Epithelial cell of umbilical artery (primary cell): ENCODE results near the gene MINDY3. TPM values are rescaled to one million over a fixed set of nuclear protein-coding genes. Genes with fewer than 3 reads are reported as not detected.

Experiments
- total RNA-seq: library from RNA; depleted of rRNA; stranded (reverse); fragments of >200 nt; gene quantifications from 2 replicates; pipeline ENCODE4 v1.2.3, GENCODE V29; 2014

The MINDY3 gene
- 26.1 and 27.0 TPM in 2 replicates for total RNA-seq

GRCh38 chr10:15859906-15860691 lies at the start of gene MINDY3:
MINDY3 (minus strand) TSS chr10:15860507; CDS start chr10:15860299, 208 bp downstream.

Other genes starting within 250 kb of the MINDY3 start
- gene ITGA8, start 140.6 kb downstream of the MINDY3 start, total RNA-seq, result under 0.01 and 0.32 TPM in 2 replicates